Fibroblast of lung (primary cell): Measurements from ENCODE around the gene SRRM3.

Experiments
- EZH2 ChIP-seq: IDR thresholded peaks from 2 replicates; pipeline ENCODE4 v1.5.1; 2012; ENCODE audit warnings: low read length, control low read depth, mild to moderate bottlenecking; ENCODE audit errors: missing control alignments
- TF ChIP-seq, protein P1 (sequence below), 2 donors: IDR thresholded peaks in 1 of 2; conservative IDR thresholded peaks in 1 of 2; 1 replicate in 1 of 2; 2 replicates in 1 of 2; pipeline ENCODE4 v1.5.1; 2011 to 2012; ENCODE audit warnings: low read length in 2 of 2, control low read depth in 1 of 2, inconsistent platforms in 1 of 2, low read depth in 1 of 2, mild to moderate bottlenecking in 1 of 2

- no peak for TF ChIP-seq EZH2
- TF ChIP-seq, protein P1, sequence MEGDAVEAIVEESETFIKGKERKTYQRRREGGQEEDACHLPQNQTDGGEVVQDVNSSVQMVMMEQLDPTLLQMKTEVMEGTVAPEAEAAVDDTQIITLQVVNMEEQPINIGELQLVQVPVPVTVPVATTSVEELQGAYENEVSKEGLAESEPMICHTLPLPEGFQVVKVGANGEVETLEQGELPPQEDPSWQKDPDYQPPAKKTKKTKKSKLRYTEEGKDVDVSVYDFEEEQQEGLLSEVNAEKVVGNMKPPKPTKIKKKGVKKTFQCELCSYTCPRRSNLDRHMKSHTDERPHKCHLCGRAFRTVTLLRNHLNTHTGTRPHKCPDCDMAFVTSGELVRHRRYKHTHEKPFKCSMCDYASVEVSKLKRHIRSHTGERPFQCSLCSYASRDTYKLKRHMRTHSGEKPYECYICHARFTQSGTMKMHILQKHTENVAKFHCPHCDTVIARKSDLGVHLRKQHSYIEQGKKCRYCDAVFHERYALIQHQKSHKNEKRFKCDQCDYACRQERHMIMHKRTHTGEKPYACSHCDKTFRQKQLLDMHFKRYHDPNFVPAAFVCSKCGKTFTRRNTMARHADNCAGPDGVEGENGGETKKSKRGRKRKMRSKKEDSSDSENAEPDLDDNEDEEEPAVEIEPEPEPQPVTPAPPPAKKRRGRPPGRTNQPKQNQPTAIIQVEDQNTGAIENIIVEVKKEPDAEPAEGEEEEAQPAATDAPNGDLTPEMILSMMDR (conservative IDR thresholded peaks at IDR 0.05 in 1 of 2, IDR thresholded peaks at IDR 0.05 in 1 of 2; ENCODE audit: low read depth in 1 of 2, low read length in 2 of 2), result no peak
Measured at GRCh38 chr7:76336094-76336493, 134.4 kb downstream of the SRRM3 start.
